IMR-90 (cell line): ENCODE results near the gene APP. TPM values are rescaled to one million over a fixed set of nuclear protein-coding genes. Genes with fewer than 3 reads are reported as not detected.

Experiments
- ATAC-seq: fragments of 200-7000 bp; cut with Tn5 transposase; 2 replicates; pipeline ENCODE4 v1.9.1; 2020; ENCODE audit warnings: low read depth, mild to moderate bottlenecking, moderate library complexity
- BruUV-seq: library from RNA; stranded (reverse); fragments of 400-500 nt; replicated peaks from 2 replicates; lab custom pipeline; 2021; lab: Mats Ljungman, UMichigan
- CTCF ChIA-PET: fragments of 300-600 bp; formaldehyde crosslinking; extraction: SDS; loops from one replicate; lab custom pipeline; 2021; ENCODE audit warnings: antibody characterized with exemption; lab: Yijun Ruan, JAX
- POLR2A ChIA-PET: fragments of 300-600 bp; sonication (Branson Sonifier 250); formaldehyde crosslinking; loops from one replicate; lab custom pipeline; 2022; ENCODE audit warnings: antibody characterized with exemption; ENCODE audit not compliant: unreplicated experiment; lab: Charles Lee
- DNase-seq: peaks from one replicate; pipeline ENCODE4 v3.0.0; 2013
- H2AFZ ChIP-seq: replicated peaks from 2 replicates; pipeline ENCODE3; 2013; ENCODE audit warnings: low read length, mild to moderate bottlenecking; ENCODE audit not compliant: poor library complexity
- H2AK5ac ChIP-seq: 2 replicates; pipeline ENCODE4 v1.6.1; 2013; ENCODE audit warnings: low read depth, low read length, inconsistent platforms
- H2AK9ac ChIP-seq: replicated peaks from 2 replicates; pipeline ENCODE3; 2013; ENCODE audit warnings: mild to moderate bottlenecking, low read depth, low read length, moderate library complexity; ENCODE audit not compliant: poor library complexity
- H2BK120ac ChIP-seq: 2 replicates; pipeline ENCODE4 v1.6.1; 2013; ENCODE audit warnings: low read depth, low read length, inconsistent platforms
- H2BK15ac ChIP-seq: 3 replicates; pipeline ENCODE4 v1.6.1; 2013; ENCODE audit warnings: low read depth, low read length, inconsistent platforms
- H2BK20ac ChIP-seq: 2 replicates; pipeline ENCODE4 v1.6.1; 2013; ENCODE audit warnings: low read depth, mild to moderate bottlenecking, inconsistent platforms, low read length, moderate library complexity
- H2BK5ac ChIP-seq: 2 replicates; pipeline ENCODE4 v1.6.1; 2013; ENCODE audit warnings: mild to moderate bottlenecking, low read depth, low read length, inconsistent platforms; ENCODE audit not compliant: poor library complexity, severe bottlenecking
- H3K14ac ChIP-seq: replicated peaks from 2 replicates; pipeline ENCODE4 v1.6.1; 2013; ENCODE audit warnings: low read depth, low read length, inconsistent platforms
- H3K18ac ChIP-seq: 2 replicates; pipeline ENCODE4 v1.6.1; 2013; ENCODE audit warnings: low read depth, low read length, control low read depth
- H3K23ac ChIP-seq: 2 replicates; pipeline ENCODE4 v1.6.1; 2013; ENCODE audit warnings: low read depth, low read length, inconsistent platforms
- H3K27ac ChIP-seq: 2 replicates; pipeline ENCODE4 v1.5.1; 2013; ENCODE audit warnings: mild to moderate bottlenecking, control low read depth, low read length; ENCODE audit not compliant: insufficient read depth
- H3K27me3 ChIP-seq: 2 replicates; pipeline ENCODE4 v1.6.1; 2013; ENCODE audit warnings: low read length; ENCODE audit not compliant: control insufficient read depth, insufficient read depth
- H3K36me3 ChIP-seq: 2 replicates; pipeline ENCODE4 v1.6.1; 2013; ENCODE audit warnings: low read length, mixed read lengths; ENCODE audit not compliant: control insufficient read depth, insufficient read depth
- H3K4ac ChIP-seq: 2 replicates; pipeline ENCODE4 v1.6.1; 2013; ENCODE audit warnings: low read depth, low read length, inconsistent platforms
- H3K4me1 ChIP-seq: 2 replicates; pipeline ENCODE4 v1.6.1; 2013; ENCODE audit warnings: low read length, mixed read lengths; ENCODE audit not compliant: control insufficient read depth, insufficient read depth
- H3K4me2 ChIP-seq: 2 replicates; pipeline ENCODE4 v1.6.1; 2013; ENCODE audit warnings: low read depth, mild to moderate bottlenecking, control low read depth, low read length, moderate library complexity
- H3K4me3 ChIP-seq: 2 replicates; pipeline ENCODE4 v1.5.1; 2013; ENCODE audit warnings: low read depth, mild to moderate bottlenecking, control low read depth, low read length, moderate library complexity; ENCODE audit not compliant: insufficient read depth
- H3K56ac ChIP-seq: 2 replicates; pipeline ENCODE4 v1.6.1; 2013; ENCODE audit warnings: low read length, inconsistent platforms; ENCODE audit not compliant: insufficient read depth; ENCODE audit errors: extremely low read depth
- H3K79me1 ChIP-seq, 2 experiments: 2 replicates each; pipeline ENCODE4 v1.6.1; 2013; ENCODE audit warnings: low read length in 2 of 2, inconsistent platforms in 1 of 2, low read depth in 1 of 2
- H3K9ac ChIP-seq: 2 replicates; pipeline ENCODE4 v1.6.1; 2013; ENCODE audit warnings: low read depth, low read length, control low read depth
- H3K9me1 ChIP-seq: 2 replicates; pipeline ENCODE4 v1.6.1; 2013; ENCODE audit warnings: low read length, inconsistent platforms; ENCODE audit not compliant: insufficient read depth
- H3K9me3 ChIP-seq: 2 replicates; pipeline ENCODE4 v1.6.1; 2013; ENCODE audit warnings: low read length; ENCODE audit not compliant: control insufficient read depth, insufficient read depth
- H4K20me1 ChIP-seq: 2 replicates; pipeline ENCODE4 v1.6.1; 2013; ENCODE audit warnings: low read length, inconsistent platforms; ENCODE audit not compliant: insufficient read depth
- H4K5ac ChIP-seq: 2 replicates; pipeline ENCODE4 v1.6.1; 2013; ENCODE audit warnings: mild to moderate bottlenecking, low read depth, low read length, control low read depth
- H4K8ac ChIP-seq, 2 experiments: 2 replicates each; pipeline ENCODE4 v1.6.1; 2013; ENCODE audit warnings: low read depth in 2 of 2, low read length in 2 of 2, control low read depth in 1 of 2, inconsistent platforms in 1 of 2
- H4K91ac ChIP-seq: 2 replicates; pipeline ENCODE4 v1.6.1; 2013; ENCODE audit warnings: low read depth, low read length, inconsistent platforms; ENCODE audit not compliant: insufficient read depth
- MAFK ChIP-seq: IDR thresholded peaks from 2 replicates; pipeline ENCODE4 v1.6.1; 2012; ENCODE audit warnings: low read depth, low read length, improper control_type of control experiment
- MXI1 ChIP-seq: IDR thresholded peaks from 2 replicates; pipeline ENCODE4 v1.6.1; 2012; ENCODE audit warnings: low read depth, mild to moderate bottlenecking, low read length, moderate library complexity, borderline replicate concordance
- WGBS, 2 experiments: methylation state at CpG; one replicate each; pipeline versions ENCODE4 v1.1.5 to v1.1.7; 2013; ENCODE audit warnings: missing lambda C conversion rate in 2 of 2; ENCODE audit not compliant: insufficient read length in 1 of 2; ENCODE audit errors: extremely low coverage in 2 of 2; 5-methylcytosine and 5-hydroxymethylcytosine counted together
- dilution Hi-C: fragments of 300-500 bp; cut with HindIII; formaldehyde crosslinking; loops from one replicate; pipeline ENCODE4 v1.14.3; 2018; ENCODE audit warnings: low sequenced_read_pairs; ENCODE audit not compliant: unreplicated experiment
- in situ Hi-C: fragments of 300-500 bp; cut with MboI; formaldehyde crosslinking; loops from 3 replicates; pipeline ENCODE4 v1.14.3; 2019; ENCODE audit warnings: low sequenced_read_pairs, inconsistent platforms, mixed read lengths
- intact Hi-C: fragments of 100-400 bp; cut with micrococcal nuclease; formaldehyde crosslinking; loops from 2 replicates; pipeline ENCODE4 v1.10.0; 2022
- polyA plus RNA-seq, 3 experiments: library from polyadenylated mRNA; depleted of rRNA; stranded (reverse); fragments of >200 nt; gene quantifications; 2 replicates each; pipeline ENCODE4 v1.2.3, GENCODE V29; 2012; ENCODE audit warnings: low replicate concordance in 1 of 3
- total RNA-seq: library from RNA; depleted of rRNA; stranded (reverse); fragments of >200 nt; gene quantifications from 2 replicates; pipeline ENCODE4 v1.2.3, GENCODE V29; 2012

APP gene
- total and polyA plus RNA-seq, 2 of the 4 experiments (the other 2 are of a cell fraction): 191 to 530 TPM

GRCh38 chr21:25893191-25893590, 277.4 kb downstream of the APP start:
- POLR2A ChIA-PET: no interaction called here

More at GRCh38 chr21:25893191-25893590, 277.4 kb downstream of the APP start:
- no CpG with 5 or more reads among the region's 1 CpG for whole genome bisulfite sequencing, 2 experiments
- Histone ChIP-seq H4K91ac (no peak overlapping the region), H3K4me1 (no peaks in the 10 kb centered on the region), H2BK15ac (no peak overlapping the region), H4K5ac (no peak overlapping the region), H3K14ac (no peak overlapping the region), H4K20me1 (no peaks in the 10 kb centered on the region), H2AFZ (no peak overlapping the region), H3K4me2 (no peak overlapping the region), H3K4ac (no peak overlapping the region), H2AK5ac (no peak overlapping the region), H3K27me3 (no peaks in the 10 kb centered on the region), H2AK9ac (no peak overlapping the region), H3K23ac (no peak overlapping the region), H2BK120ac (no peak overlapping the region), H2BK20ac (no peak overlapping the region), H2BK5ac (no peak overlapping the region), H3K36me3 (peaks cover 23% of the 10 kb centered on the region), H3K9ac (no peak overlapping the region), H3K4me3 (no peak overlapping the region), H3K27ac (no peak overlapping the region), H3K9me1 (peaks cover 1% of the 10 kb centered on the region), H4K8ac (no peak overlapping the region), H3K9me3 (no peaks in the 10 kb centered on the region), H3K56ac (no peak overlapping the region), H3K79me1 (peaks cover 4 to 6% of the 10 kb centered on the region in 2 experiments; a peak in 1 of 4 replicates), H3K18ac (no peak overlapping the region)
- in situ Hi-C loops: loop anchor here (25.0 kb wide), 1 partner anchor 819 kb away; no protein-coding TSS in a partner anchor
- CTCF ChIA-PET: interaction anchor here (0.9 kb wide), 1 partner anchor 824 kb away, joined by 3 read pairs; no protein-coding TSS in a partner anchor
- no TSS peak for BruUV-seq
- dilution Hi-C loops: no loop called here
- intact Hi-C loops: no loop called here
- no peak for ATAC-seq
- no peak for TF ChIP-seq MXI1
- TF ChIP-seq MAFK: 0 out of 2 replicates have a peak, but pooled peaks have one; percentile 26
- DNase-seq: no peak
